MCF 10A (cell line): ENCODE measurements around the gene HEMK1. TPM values are rescaled to one million over a fixed set of nuclear protein-coding genes. Genes with fewer than 3 reads are reported as not detected.

Source experiments
- BruUV-seq: library from RNA; stranded (reverse); fragments of 400-500 nt; replicated peaks from 2 replicates; lab custom pipeline; 2021; lab: Mats Ljungman, UMichigan
- CTCF ChIA-PET: fragments of 300-600 bp; sonication (Branson Sonifier 250); formaldehyde crosslinking; extraction: SDS; loops from one replicate; lab custom pipeline; 2021; ENCODE audit warnings: antibody characterized with exemption, inconsistent platforms; lab: Yijun Ruan, JAX
- POLR2A ChIA-PET: fragments of 300-600, 350-650 bp; sonication (Branson Sonifier 250); formaldehyde crosslinking; extraction: SDS; loops from one replicate; lab custom pipeline; 2020; ENCODE audit warnings: antibody characterized with exemption, inconsistent platforms; lab: Yijun Ruan, JAX
- DNase-seq: peaks from one replicate; pipeline ENCODE4 v3.0.0-alpha.2; 2018; ENCODE audit not compliant: unreplicated experiment
- H3K27ac Mint-ChIP-seq: one replicate; pipeline ENCODE4 v1.8.0; 2022; ENCODE audit warnings: mild to moderate bottlenecking, low read depth, mixed read lengths; ENCODE audit not compliant: unreplicated experiment
- H3K27me3 Mint-ChIP-seq: one replicate; pipeline ENCODE4 v1.8.0; 2022; ENCODE audit warnings: mixed read lengths; ENCODE audit not compliant: insufficient read depth, unreplicated experiment
- H3K36me3 Mint-ChIP-seq: one replicate; pipeline ENCODE4 v1.8.0; 2022; ENCODE audit warnings: mild to moderate bottlenecking, moderate library complexity, mixed read lengths; ENCODE audit not compliant: insufficient read depth, unreplicated experiment
- H3K4me1 Mint-ChIP-seq: one replicate; pipeline ENCODE4 v1.8.0; 2022; ENCODE audit warnings: mixed read lengths; ENCODE audit not compliant: insufficient read depth, unreplicated experiment
- H3K4me3 Mint-ChIP-seq: one replicate; pipeline ENCODE4 v1.8.0; 2022; ENCODE audit warnings: mild to moderate bottlenecking, moderate library complexity, mixed read lengths; ENCODE audit not compliant: unreplicated experiment
- H3K9me3 Mint-ChIP-seq: one replicate; pipeline ENCODE4 v1.8.0; 2022; ENCODE audit warnings: mixed read lengths; ENCODE audit not compliant: unreplicated experiment
- CTCF ChIP-seq: fragments of 200-600 bp; IDR thresholded peaks from one replicate; pipeline ENCODE4 v1.8.0; 2022; ENCODE audit warnings: antibody characterized with exemption, mild to moderate bottlenecking; ENCODE audit not compliant: unreplicated experiment
- intact Hi-C: fragments of 100-400 bp; cut with micrococcal nuclease; formaldehyde crosslinking; loops from 2 replicates; pipeline ENCODE4 v1.14.1; 2022
- total RNA-seq: library from RNA; stranded (reverse); gene quantifications from 2 replicates; pipeline ENCODE4 v1.2.3, GENCODE V29; 2022

The HEMK1 gene
- total RNA-seq, 1 experiment from 2014 or later, result 19.9 TPM

- ChIA-PET POLR2A (interaction anchor here (0.5 kb wide), 1 partner anchor 247 kb away, joined by 3 read pairs; no protein-coding TSS in a partner anchor), CTCF (interaction anchor here (0.8 to 1.4 kb wide), 2 partner anchors 22 to 23 kb away, joined by 4 read pairs; no protein-coding TSS in a partner anchor)
- BruUV-seq, result no TSS peak
- Mint-ChIP-seq H3K27ac (no peak overlapping the region), H3K9me3 (no peaks in the 10 kb centered on the region), H3K27me3 (no peaks in the 10 kb centered on the region), H3K4me1 (peaks cover 29% of the 10 kb centered on the region), H3K4me3 (no peak overlapping the region), H3K36me3 (peaks cover 16% of the 10 kb centered on the region)
- no peak for DNase-seq
- intact Hi-C loops, result no loop called here
- no peak for TF ChIP-seq CTCF
These were observed 68.6 kb downstream of the HEMK1 start for GRCh38 chr3:50637945-50638344.

- peaks cover 21% of the 10 kb centered on the region for H3K4me1 Mint-ChIP-seq
- CTCF ChIA-PET, result interaction anchor here (1.5 kb wide), 1 partner anchor 14 kb away, joined by 5 read pairs; no protein-coding TSS in a partner anchor
- BruUV-seq, result no TSS peak
- intact Hi-C loops, result no loop called here
- H3K4me3 Mint-ChIP-seq, result no peak overlapping the region
- POLR2A ChIA-PET, result no interaction called here
- H3K27ac Mint-ChIP-seq, result no peak overlapping the region
- no peak for TF ChIP-seq CTCF
- H3K9me3 Mint-ChIP-seq, result no peaks in the 10 kb centered on the region
- peaks cover 16% of the 10 kb centered on the region for H3K36me3 Mint-ChIP-seq
- no peaks in the 10 kb centered on the region for H3K27me3 Mint-ChIP-seq
- no peak for DNase-seq
These were observed 69.8 kb downstream of the HEMK1 start for GRCh38 chr3:50639055-50639494.

GRCh38 chr3:50642382-50642781 lies 73.1 kb downstream of the HEMK1 start:
- POLR2A ChIA-PET, result no interaction called here
- Mint-ChIP-seq H3K9me3 (no peaks in the 10 kb centered on the region), H3K27me3 (no peaks in the 10 kb centered on the region), H3K27ac (no peak overlapping the region), H3K36me3 (peaks cover 25% of the 10 kb centered on the region), H3K4me1 (peaks cover 14% of the 10 kb centered on the region), H3K4me3 (no peak overlapping the region)
- TF ChIP-seq CTCF, result no peak
- DNase-seq, result no peak
- CTCF ChIA-PET, result interaction anchor here (0.6 kb wide), 1 partner anchor 745 kb away, joined by 4 read pairs; no protein-coding TSS in a partner anchor
- intact Hi-C loops, result no loop called here
- BruUV-seq, result no TSS peak

- intact Hi-C loops, result no loop called here
- Mint-ChIP-seq H3K27ac (no peak overlapping the region), H3K4me3 (no peak overlapping the region), H3K27me3 (no peaks in the 10 kb centered on the region), H3K4me1 (no peaks in the 10 kb centered on the region), H3K9me3 (no peaks in the 10 kb centered on the region), H3K36me3 (peaks cover 32% of the 10 kb centered on the region)
- CTCF ChIA-PET, result interaction anchor here (1.0 kb wide), 1 partner anchor 29 kb away, joined by 3 read pairs; no protein-coding TSS in a partner anchor
- POLR2A ChIA-PET, result interaction anchor here (1.3 kb wide), 1 partner anchor 10 kb away, joined by 3 read pairs; no protein-coding TSS in a partner anchor
- no peak for DNase-seq
- TF ChIP-seq CTCF, result no peak
- BruUV-seq, result no TSS peak
These were observed 75.2 kb downstream of the HEMK1 start for GRCh38 chr3:50644561-50644960.
